Stimulated activated CD8-positive, alpha-beta memory T cell treated with anti-CD3 and anti-CD28 coated beads, Interleukin-12 subunit alpha, Interleukin-12 subunit beta, amount 100 ng/mL, for 4 hours (primary cell): ENCODE results near the gene ADAM12.

Source experiments
- DNase-seq: peaks from one replicate; pipeline ENCODE4 v3.0.0-alpha.2; 2020; ENCODE audit warnings: low read depth

ADAM12 gene

DNA sequence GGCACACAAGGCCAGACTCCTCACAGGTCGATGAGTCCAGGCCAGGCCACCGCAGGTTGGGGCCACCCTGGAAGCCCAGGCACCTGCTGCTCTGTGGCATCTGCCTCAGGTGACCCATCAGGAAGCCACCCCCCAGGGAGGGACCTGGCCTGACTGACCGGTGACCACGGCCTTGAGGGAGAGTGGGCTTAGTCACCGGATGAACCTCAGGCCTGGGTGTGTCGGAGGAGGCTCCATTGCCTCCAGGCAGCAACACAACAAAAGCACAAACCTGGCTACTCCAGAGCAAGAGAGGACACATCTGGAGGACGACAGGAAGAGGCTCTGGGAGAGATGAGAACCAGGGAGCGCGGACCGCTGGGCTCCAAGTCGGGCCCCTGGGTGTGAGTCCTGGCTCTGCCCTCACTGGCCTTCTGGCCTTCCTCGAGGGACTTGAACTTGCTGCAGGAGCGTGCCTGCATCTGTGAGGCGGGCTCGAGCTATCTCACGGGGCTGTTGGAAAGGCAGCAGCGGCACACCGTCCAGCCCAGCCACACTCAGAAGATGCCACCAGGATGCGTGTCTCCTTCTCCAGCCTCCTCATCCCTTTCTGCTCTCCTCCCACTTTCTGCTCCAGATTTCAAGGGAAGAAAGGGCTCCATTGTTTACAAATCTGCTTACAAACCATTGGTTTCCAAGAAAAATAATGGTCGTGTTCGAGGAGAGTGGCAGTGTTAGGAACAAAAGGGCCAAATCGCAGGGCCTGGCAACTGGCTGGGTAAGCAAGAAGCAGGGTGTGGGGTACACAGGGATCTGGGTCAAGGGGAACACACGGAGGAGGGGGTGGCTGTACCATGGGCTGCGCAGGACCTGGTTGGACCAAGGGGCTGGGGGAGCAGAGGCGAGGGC is 152.9 kb downstream of the ADAM12 start:
- no peak for DNase-seq

DNA sequence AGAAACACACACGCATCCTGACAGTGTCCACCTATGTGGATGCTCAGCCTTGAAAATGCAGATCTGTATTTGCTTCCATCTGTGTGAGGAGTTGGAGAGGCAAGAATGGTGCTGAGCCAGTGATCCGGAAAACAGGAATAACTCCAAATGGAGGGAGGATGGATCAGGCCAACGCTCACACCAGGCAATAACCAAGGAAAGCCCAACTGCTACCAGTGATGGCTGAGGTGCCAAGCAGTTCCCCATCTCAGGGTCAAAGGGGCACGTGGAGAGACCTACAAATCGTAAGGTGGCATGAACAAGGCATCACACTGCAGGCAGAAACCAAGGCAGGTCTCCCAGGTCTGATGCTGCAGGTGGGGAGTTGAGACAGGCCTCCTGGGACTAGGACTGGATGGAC is 153.6 kb downstream of the ADAM12 start:
- no peak for DNase-seq

GRCh38 chr10:126233182-126234148 is 154.8 kb downstream of the ADAM12 start:
- DNase-seq: no peak

GRCh38 chr10:126230587-126230986 is 157.7 kb downstream of the ADAM12 start:
- DNase-seq: no peak

GRCh38 chr10:126229686-126230085 is 158.6 kb downstream of the ADAM12 start:
- no peak for DNase-seq

GRCh38 chr10:126227762-126228134 is 160.5 kb downstream of the ADAM12 start:
- DNase-seq: no peak

DNA sequence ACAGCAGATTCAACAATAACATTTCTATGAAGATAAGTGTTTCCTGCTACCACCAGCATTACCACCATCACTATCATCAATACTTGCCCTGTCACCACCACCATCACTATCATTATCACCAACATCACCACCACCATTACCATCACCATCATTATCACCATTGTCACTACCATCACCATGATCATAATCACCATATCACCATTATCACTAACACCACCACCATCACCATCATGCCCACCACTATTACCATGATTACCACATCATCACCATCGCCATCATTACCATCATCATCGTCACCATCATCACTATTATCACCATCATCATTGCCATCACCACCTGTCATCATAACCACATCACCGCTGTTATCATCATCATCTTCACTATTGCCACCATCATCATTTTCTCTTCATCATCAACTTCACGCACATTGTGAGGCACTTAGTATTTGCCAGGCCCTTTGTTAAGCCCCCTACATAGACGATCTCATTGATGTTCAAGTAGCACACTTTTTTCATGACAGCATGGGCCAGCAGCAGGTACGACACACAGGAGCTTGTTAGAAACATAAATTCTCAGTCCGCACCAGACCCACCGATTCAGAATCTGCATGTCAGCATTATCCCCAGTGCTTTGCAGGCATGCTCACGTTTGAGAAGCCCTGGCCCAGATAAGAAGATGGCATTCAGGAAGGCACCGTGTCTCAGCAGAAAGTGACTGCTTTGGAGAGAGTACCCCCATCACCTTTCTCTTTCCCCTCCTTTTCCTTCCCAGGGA is 161.1 kb downstream of the ADAM12 start:
- DNase-seq: no peak

DNA sequence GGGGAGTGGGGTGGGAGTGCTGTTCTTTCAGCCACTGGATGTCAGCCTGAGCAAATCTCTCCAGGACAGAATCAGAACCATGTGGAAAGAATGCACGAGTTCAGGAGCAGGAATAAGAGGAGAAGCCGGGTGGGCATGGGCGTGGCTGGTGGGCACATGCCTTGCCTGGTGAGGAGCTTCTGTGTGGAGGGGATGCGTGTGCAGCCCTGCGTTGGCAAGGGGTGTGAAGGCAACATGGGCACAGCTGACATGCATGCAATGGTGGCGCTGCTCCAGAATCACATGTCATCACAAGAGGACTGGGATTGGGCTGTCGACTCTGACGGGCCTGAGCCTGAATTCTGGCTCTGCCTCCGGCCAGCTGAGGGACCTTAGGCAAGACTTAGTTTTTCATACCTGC is 162.1 kb downstream of the ADAM12 start:
- DNase-seq: no peak

GRCh38 chr10:126225672-126226008 is 162.6 kb downstream of the ADAM12 start:
- DNase-seq: no peak

- no peak for DNase-seq
Measured at GRCh38 chr10:126224967-126225671, 163.2 kb downstream of the ADAM12 start.

- DNase-seq: no peak
Measured at GRCh38 chr10:126223512-126224067, 164.7 kb downstream of the ADAM12 start.

- no peak for DNase-seq
Measured at GRCh38 chr10:126222736-126223511, 165.4 kb downstream of the ADAM12 start.

GRCh38 chr10:126221874-126222273 is 166.4 kb downstream of the ADAM12 start:
- DNase-seq: no peak

DNA sequence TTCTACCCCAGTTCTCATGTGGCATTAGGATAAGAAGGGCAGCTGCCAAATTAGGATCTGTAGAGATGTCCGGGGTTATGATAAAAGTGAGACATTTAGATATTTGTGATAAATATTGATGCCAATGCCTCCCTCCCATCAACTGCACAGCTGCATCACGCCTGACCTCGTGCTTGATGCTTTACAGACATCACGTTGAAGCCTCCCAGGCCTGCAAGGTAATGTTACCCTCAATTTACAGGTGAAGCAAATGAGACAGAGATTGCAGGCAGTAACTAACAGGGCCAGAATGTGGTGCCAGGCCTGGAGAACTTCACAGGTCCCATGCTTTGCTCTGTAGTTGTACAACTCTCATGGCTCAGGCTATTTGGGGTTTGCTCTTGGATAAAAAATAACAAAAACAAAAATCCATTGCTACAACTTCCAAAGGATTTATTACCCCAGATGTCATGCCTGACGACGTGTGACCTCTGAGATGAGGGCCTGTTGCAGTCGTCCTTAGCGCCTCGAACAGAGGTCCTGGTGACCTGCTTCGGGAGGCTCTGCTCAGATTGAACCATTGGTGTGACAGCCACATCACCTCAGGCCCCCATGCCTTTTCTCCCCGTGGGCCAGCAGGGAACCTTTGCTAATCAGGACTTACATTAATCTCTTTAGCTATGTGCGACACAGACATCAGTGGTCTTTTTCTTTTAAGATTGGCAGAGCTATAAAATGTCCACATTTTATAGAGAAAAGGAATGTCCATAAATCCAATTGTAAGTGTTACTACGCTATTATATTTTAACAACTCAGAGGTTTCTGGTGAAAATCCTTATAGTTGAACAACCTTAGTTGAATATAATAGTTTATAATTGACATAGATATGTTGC is 169.3 kb downstream of the ADAM12 start:
- DNase-seq: no peak

GRCh38 chr10:126218174-126218573 is 170.1 kb downstream of the ADAM12 start:
- DNase-seq: no peak

- no peak for DNase-seq
Measured at GRCh38 chr10:126216632-126216961, 171.7 kb downstream of the ADAM12 start.

DNA sequence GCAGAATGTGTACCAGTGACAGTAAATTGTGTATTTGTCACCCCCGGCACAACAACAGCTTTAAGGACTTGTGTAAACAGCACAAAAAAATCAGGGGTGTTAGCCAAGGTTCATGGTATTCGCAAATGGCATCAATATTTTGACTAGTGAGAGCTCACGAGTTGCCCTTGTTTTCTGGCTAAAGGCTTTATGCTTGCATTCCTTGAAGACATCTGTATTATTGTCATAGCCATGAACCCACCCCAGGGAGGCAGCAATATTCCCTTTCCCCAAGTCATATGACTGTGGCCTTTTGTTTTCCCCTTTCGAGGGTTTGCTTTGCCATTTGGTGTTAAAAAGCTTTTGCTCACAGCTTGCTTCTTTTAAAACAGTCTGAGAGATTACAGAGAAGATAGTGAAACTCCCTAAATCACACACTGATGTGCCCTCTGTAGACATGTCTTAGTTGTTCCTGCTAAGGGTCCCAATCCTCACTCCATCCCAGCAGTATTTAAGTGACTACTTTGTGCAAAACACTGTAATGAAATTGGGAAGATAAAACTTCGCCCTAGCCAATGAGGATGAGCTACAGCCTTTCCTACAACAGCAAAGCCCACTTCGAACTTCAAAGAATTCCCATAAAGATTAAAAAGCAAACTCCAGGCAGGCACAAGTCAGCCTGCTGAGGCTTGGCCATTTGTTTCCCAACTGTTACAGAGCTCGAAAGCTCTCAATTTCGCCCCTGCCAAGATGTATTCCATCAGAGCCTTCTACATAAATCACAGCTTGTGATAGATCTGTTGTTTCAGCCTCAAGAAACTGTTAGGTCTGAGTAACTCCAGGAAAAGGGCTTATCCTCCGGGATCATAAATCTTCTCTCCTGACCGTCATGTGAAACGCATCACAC is 172.3 kb downstream of the ADAM12 start:
- no peak for DNase-seq

GRCh38 chr10:126214679-126215078 is 173.6 kb downstream of the ADAM12 start:
- DNase-seq: no peak

DNA sequence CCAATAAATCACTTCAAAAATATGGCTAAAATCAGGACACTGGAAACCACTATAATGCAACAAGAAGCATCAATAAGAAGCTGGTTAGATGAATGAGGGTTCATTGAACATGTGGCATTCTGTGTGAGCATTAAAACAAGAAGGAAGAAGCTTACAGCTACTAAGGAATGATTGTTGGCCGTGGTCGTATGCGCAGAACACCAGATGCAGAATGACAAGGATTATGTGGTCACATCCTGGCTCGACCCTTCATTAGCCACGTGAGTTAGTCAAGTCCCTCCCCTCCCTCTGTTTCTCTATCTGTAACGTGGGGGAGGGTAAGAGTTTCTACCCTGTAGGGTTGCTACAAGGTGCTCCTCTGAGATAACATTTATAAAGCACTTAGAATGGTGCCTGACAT is 174.3 kb downstream of the ADAM12 start:
- DNase-seq: no peak
